ENCODE measurements around the gene ACAD10.

The ACAD10 gene

GRCh38 chr12:111685811-111686573 is at the start of gene ACAD10, which contains the start of gene BRAP:
Gene ACAD10 (plus strand): TSS chr12:111686053. CDS start chr12:111692710, 6,657 bp downstream.
Gene BRAP (minus strand): TSS chr12:111685956. CDS start chr12:111685792, 164 bp downstream.
- FAIRE-seq, result no peak
- DNase-seq (ENCODE audit: insufficient read length, low spot score), result peak; percentile 90
- no peak for TF ChIP-seq CTCF (IDR thresholded peaks at IDR 0.05; ENCODE audit: insufficient read depth, missing control alignments)

GRCh38 chr12:111636209-111636945 is 49.5 kb upstream of the ACAD10 start:
- no peak for DNase-seq (ENCODE audit: insufficient read length, low spot score)
- FAIRE-seq, result no peak
- TF ChIP-seq CTCF (IDR thresholded peaks at IDR 0.05; ENCODE audit: insufficient read depth, missing control alignments), result no peak

- FAIRE-seq, result no peak
Observed at GRCh38 chr12:111638556-111638955, 47.3 kb upstream of the ACAD10 start.

GRCh38 chr12:111640506-111640905 is 45.3 kb upstream of the ACAD10 start:
- no peak for TF ChIP-seq CTCF (IDR thresholded peaks at IDR 0.05; ENCODE audit: insufficient read depth, missing control alignments)
- DNase-seq (ENCODE audit: insufficient read length, low spot score), result no peak
- FAIRE-seq, result no peak

More at GRCh38 chr12:111638556-111638955, 47.3 kb upstream of the ACAD10 start:
- no peak for DNase-seq (ENCODE audit: insufficient read length, low spot score)
- no peak for TF ChIP-seq CTCF (IDR thresholded peaks at IDR 0.05; ENCODE audit: insufficient read depth, missing control alignments)

- FAIRE-seq, result no peak
- DNase-seq (ENCODE audit: insufficient read length, low spot score), result no peak
- no peak for TF ChIP-seq CTCF (IDR thresholded peaks at IDR 0.05; ENCODE audit: insufficient read depth, missing control alignments)
Observed at GRCh38 chr12:111642681-111643426, 43.0 kb upstream of the ACAD10 start.

GRCh38 chr12:111643427-111643826 is 42.4 kb upstream of the ACAD10 start:
- FAIRE-seq, result no peak
- no peak for TF ChIP-seq CTCF (IDR thresholded peaks at IDR 0.05; ENCODE audit: insufficient read depth, missing control alignments)
- DNase-seq (ENCODE audit: insufficient read length, low spot score), result no peak
